ENCODE data around the gene TAF15. TPM values are rescaled to one million over a fixed set of nuclear protein-coding genes. Genes with fewer than 3 reads are reported as not detected.
A peak's percentile ranks its signal among the peaks of the same experiment; 100 is the strongest.

The TAF15 gene
- polyA plus RNA-seq, 1 experiment: 27.4 TPM

GRCh38 chr17:35791681-35792350 is 17.5 kb upstream of the TAF15 start:
- Histone ChIP-seq H3K27me3 (ENCODE audit: control insufficient read depth, insufficient read depth, low read length) (peaks cover 28% of the 10 kb centered on the region), H3K36me3 (ENCODE audit: control insufficient read depth, insufficient read depth, low read length) (no peaks in the 10 kb centered on the region), H3K4me3 (ENCODE audit: low read depth, low read length) (no peak overlapping the region)
- CTCF ChIA-PET: interaction anchor here (4.7 kb wide), 1 partner anchor 27 kb away, joined by 44 read pairs; no protein-coding TSS in a partner anchor
- POLR2A ChIA-PET: interaction anchor here (0.5 kb wide), 1 partner anchor 325 kb away, joined by 3 read pairs; no protein-coding TSS in a partner anchor
- DNase-seq (ENCODE audit: low read depth): no peak
- no peak for TF ChIP-seq CTCF (IDR thresholded peaks at IDR 0.05; ENCODE audit: insufficient read depth, low read depth, low read length)

GRCh38 chr17:35793257-35793656 is 16.0 kb upstream of the TAF15 start:
- H3K36me3 ChIP-seq (ENCODE audit: control insufficient read depth, insufficient read depth, low read length): no peaks in the 10 kb centered on the region
- no peak overlapping the region for H3K4me3 ChIP-seq (ENCODE audit: low read depth, low read length)
- CTCF ChIA-PET: interaction anchor here (0.9 to 4.7 kb wide), 4 partner anchors 11 to 28 kb away, joined by 3 to 44 read pairs (median 5); no protein-coding TSS in a partner anchor
- no peak for DNase-seq (ENCODE audit: low read depth)
- POLR2A ChIA-PET: no interaction called here
- H3K27me3 ChIP-seq (ENCODE audit: control insufficient read depth, insufficient read depth, low read length): peaks cover 39% of the 10 kb centered on the region
- no peak for TF ChIP-seq CTCF (IDR thresholded peaks at IDR 0.05; ENCODE audit: insufficient read depth, low read depth, low read length)

GRCh38 chr17:35795007-35795870 is 14.0 kb upstream of the TAF15 start, which contains the start of gene MMP28:
TSS of gene MMP28 (minus strand) at chr17:35795641. CDS start at chr17:35795377, 264 bp downstream.
- ChIA-PET CTCF (interaction anchor here (0.7 to 4.7 kb wide), 4 partner anchors 10 to 30 kb away, joined by 3 to 44 read pairs (median 6); no protein-coding TSS in a partner anchor), POLR2A (interaction anchor here (0.6 kb wide), 1 partner anchor 42 kb away, joined by 4 read pairs; the partner anchor contains the start of gene GAS2L2)
- Histone ChIP-seq H3K36me3 (ENCODE audit: control insufficient read depth, insufficient read depth, low read length) (no peaks in the 10 kb centered on the region), H3K4me3 (ENCODE audit: low read depth, low read length) (peak within 1 kb of the TSS; percentile 36), H3K27me3 (ENCODE audit: control insufficient read depth, insufficient read depth, low read length) (peaks cover 42% of the 10 kb centered on the region)
- no peak for TF ChIP-seq CTCF (IDR thresholded peaks at IDR 0.05; ENCODE audit: insufficient read depth, low read depth, low read length)
- no peak for DNase-seq (ENCODE audit: low read depth)

- POLR2A ChIA-PET: no interaction called here
- Histone ChIP-seq H3K27me3 (ENCODE audit: control insufficient read depth, insufficient read depth, low read length) (peaks cover 42% of the 10 kb centered on the region), H3K4me3 (ENCODE audit: low read depth, low read length) (peak overlapping the region; percentile 36; the same call in 1 of the 2 replicates), H3K36me3 (ENCODE audit: control insufficient read depth, insufficient read depth, low read length) (no peaks in the 10 kb centered on the region)
- no peak for TF ChIP-seq CTCF (IDR thresholded peaks at IDR 0.05; ENCODE audit: insufficient read depth, low read depth, low read length)
- CTCF ChIA-PET: interaction anchor here (0.6 to 5.4 kb wide), 5 partner anchors 9 to 75 kb away, joined by 3 to 52 read pairs (median 8); partner anchors contain the start of gene TAF15
- no peak for DNase-seq (ENCODE audit: low read depth)
These were observed 13.4 kb upstream of the TAF15 start for GRCh38 chr17:35795871-35796265.

Measured in BJ (cell line).